Measurements from ENCODE around the gene EPG5.

GRCh38 chr18:45838302-45839070 lies 128.6 kb downstream of the EPG5 start:
- TF ChIP-seq CTCF (IDR thresholded peaks at IDR 0.05; ENCODE audit: poor library complexity) (no peak), EZH2 (IDR thresholded peaks at IDR 0.05; ENCODE audit: borderline replicate concordance) (no peak)
